Panc1 (cell line): ENCODE data around the gene OTUD7B.
A peak's percentile ranks its signal among the peaks of the same experiment; 100 is the strongest.

Experiments used
- SIN3A ChIP-seq: IDR thresholded peaks from 2 replicates; pipeline ENCODE4 v1.6.1; 2012; ENCODE audit warnings: low read depth, mild to moderate bottlenecking, low read length, moderate library complexity, borderline replicate concordance; ENCODE audit not compliant: insufficient read depth
- TF ChIP-seq, protein P1 (sequence below): fragments of 450-650 bp; IDR thresholded peaks from 2 replicates; pipeline ENCODE4 v1.5.1; 2017; ENCODE audit warnings: mild to moderate bottlenecking
- TF ChIP-seq, protein P2 (sequence below), 2 experiments: IDR thresholded peaks; 2 replicates each; pipeline ENCODE4 v1.6.1; 2011 to 2012; ENCODE audit warnings: low read depth in 2 of 2, control low read depth in 1 of 2, low read length in 1 of 2, mild to moderate bottlenecking in 1 of 2, moderate library complexity in 1 of 2; ENCODE audit not compliant: insufficient read depth in 1 of 2

GRCh38 chr1:150010393-150011115, at the start of gene OTUD7B:
- TF ChIP-seq, protein P1, sequence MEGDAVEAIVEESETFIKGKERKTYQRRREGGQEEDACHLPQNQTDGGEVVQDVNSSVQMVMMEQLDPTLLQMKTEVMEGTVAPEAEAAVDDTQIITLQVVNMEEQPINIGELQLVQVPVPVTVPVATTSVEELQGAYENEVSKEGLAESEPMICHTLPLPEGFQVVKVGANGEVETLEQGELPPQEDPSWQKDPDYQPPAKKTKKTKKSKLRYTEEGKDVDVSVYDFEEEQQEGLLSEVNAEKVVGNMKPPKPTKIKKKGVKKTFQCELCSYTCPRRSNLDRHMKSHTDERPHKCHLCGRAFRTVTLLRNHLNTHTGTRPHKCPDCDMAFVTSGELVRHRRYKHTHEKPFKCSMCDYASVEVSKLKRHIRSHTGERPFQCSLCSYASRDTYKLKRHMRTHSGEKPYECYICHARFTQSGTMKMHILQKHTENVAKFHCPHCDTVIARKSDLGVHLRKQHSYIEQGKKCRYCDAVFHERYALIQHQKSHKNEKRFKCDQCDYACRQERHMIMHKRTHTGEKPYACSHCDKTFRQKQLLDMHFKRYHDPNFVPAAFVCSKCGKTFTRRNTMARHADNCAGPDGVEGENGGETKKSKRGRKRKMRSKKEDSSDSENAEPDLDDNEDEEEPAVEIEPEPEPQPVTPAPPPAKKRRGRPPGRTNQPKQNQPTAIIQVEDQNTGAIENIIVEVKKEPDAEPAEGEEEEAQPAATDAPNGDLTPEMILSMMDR = no peak
- peak; percentile 87; the same call in 1 of the 2 replicates for TF ChIP-seq SIN3A
- TF ChIP-seq, protein P2, sequence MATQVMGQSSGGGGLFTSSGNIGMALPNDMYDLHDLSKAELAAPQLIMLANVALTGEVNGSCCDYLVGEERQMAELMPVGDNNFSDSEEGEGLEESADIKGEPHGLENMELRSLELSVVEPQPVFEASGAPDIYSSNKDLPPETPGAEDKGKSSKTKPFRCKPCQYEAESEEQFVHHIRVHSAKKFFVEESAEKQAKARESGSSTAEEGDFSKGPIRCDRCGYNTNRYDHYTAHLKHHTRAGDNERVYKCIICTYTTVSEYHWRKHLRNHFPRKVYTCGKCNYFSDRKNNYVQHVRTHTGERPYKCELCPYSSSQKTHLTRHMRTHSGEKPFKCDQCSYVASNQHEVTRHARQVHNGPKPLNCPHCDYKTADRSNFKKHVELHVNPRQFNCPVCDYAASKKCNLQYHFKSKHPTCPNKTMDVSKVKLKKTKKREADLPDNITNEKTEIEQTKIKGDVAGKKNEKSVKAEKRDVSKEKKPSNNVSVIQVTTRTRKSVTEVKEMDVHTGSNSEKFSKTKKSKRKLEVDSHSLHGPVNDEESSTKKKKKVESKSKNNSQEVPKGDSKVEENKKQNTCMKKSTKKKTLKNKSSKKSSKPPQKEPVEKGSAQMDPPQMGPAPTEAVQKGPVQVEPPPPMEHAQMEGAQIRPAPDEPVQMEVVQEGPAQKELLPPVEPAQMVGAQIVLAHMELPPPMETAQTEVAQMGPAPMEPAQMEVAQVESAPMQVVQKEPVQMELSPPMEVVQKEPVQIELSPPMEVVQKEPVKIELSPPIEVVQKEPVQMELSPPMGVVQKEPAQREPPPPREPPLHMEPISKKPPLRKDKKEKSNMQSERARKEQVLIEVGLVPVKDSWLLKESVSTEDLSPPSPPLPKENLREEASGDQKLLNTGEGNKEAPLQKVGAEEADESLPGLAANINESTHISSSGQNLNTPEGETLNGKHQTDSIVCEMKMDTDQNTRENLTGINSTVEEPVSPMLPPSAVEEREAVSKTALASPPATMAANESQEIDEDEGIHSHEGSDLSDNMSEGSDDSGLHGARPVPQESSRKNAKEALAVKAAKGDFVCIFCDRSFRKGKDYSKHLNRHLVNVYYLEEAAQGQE (IDR thresholded peaks at IDR 0.05; ENCODE audit: insufficient read depth in 1 of 2, low read depth in 2 of 2, low read length in 1 of 2) = no peak
